ENCODE results near the gene TMEM88.

DNA sequence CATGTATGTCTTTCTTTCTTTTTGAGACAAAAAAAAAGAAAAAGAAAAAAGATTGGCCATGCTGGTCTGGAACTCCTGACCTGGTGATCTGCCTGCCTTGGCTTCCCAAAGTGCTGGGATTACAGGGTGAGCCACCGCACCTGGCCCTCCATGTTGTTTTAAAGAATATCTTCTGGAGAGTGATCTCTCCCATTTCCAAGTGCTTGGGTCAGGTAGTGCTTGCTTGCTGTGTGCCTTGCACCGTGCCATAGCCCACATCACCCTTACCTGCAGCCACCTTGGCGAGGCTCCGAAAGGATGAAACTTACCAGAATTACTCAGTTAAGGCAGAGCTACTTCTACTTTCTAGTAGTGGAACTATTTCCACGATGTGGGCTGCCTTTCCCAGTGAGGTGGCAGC, 39.9 kb upstream of the TMEM88 start:
- TF ChIP-seq TAF1 (conservative IDR thresholded peaks at IDR 0.05) = no peak
- TF ChIP-seq, protein P1, sequence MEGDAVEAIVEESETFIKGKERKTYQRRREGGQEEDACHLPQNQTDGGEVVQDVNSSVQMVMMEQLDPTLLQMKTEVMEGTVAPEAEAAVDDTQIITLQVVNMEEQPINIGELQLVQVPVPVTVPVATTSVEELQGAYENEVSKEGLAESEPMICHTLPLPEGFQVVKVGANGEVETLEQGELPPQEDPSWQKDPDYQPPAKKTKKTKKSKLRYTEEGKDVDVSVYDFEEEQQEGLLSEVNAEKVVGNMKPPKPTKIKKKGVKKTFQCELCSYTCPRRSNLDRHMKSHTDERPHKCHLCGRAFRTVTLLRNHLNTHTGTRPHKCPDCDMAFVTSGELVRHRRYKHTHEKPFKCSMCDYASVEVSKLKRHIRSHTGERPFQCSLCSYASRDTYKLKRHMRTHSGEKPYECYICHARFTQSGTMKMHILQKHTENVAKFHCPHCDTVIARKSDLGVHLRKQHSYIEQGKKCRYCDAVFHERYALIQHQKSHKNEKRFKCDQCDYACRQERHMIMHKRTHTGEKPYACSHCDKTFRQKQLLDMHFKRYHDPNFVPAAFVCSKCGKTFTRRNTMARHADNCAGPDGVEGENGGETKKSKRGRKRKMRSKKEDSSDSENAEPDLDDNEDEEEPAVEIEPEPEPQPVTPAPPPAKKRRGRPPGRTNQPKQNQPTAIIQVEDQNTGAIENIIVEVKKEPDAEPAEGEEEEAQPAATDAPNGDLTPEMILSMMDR (IDR thresholded peaks at IDR 0.05; ENCODE audit: low read depth, low read length, missing input control) = no peak

Data from liver (tissue), 3 donors.